GM13976 (cell line): Measurements from ENCODE around the gene TPBGL.

Experiments
- DNase-seq: peaks from one replicate; pipeline ENCODE4 v3.0.0; 2012; ENCODE audit warnings: low spot score
- CTCF ChIP-seq: IDR thresholded peaks from 2 replicates; pipeline ENCODE4 v1.5.1; 2012; ENCODE audit warnings: borderline replicate concordance, mild to moderate bottlenecking; ENCODE audit not compliant: insufficient read depth; ENCODE audit errors: extremely low read depth, missing control alignments, control extremely low read depth
- in situ Hi-C: fragments of 300-500 bp; cut with MboI; formaldehyde crosslinking; loops from one replicate; pipeline ENCODE4 v1.12.0; 2022; ENCODE audit warnings: low sequenced_read_pairs, mixed read lengths, inconsistent platforms; ENCODE audit not compliant: unreplicated experiment

The TPBGL gene

GRCh38 chr11:75248924-75249256, 8.3 kb downstream of the TPBGL start:
- no peak for DNase-seq
- in situ Hi-C loops, result loop anchor here (10.0 kb wide), 1 partner anchor 224 kb away; no protein-coding TSS in a partner anchor
- TF ChIP-seq CTCF, result no peak

GRCh38 chr11:75249704-75250103, 9.1 kb downstream of the TPBGL start:
- in situ Hi-C loops, result loop anchor here (10.0 kb wide), 1 partner anchor 225 kb away; no protein-coding TSS in a partner anchor
- DNase-seq, result no peak
- TF ChIP-seq CTCF, result no peak

- in situ Hi-C loops, result no loop called here
- TF ChIP-seq CTCF, result no peak
- no peak for DNase-seq
These were observed 13.8 kb downstream of the TPBGL start for GRCh38 chr11:75254326-75254725.

- TF ChIP-seq CTCF, result no peak
- DNase-seq, result no peak
- in situ Hi-C loops, result no loop called here
These were observed 20.0 kb downstream of the TPBGL start for GRCh38 chr11:75260396-75261170.

- TF ChIP-seq CTCF, result no peak
- in situ Hi-C loops, result no loop called here
- no peak for DNase-seq
These were observed 21.4 kb downstream of the TPBGL start for GRCh38 chr11:75261902-75262361.

GRCh38 chr11:75262436-75262835, 21.9 kb downstream of the TPBGL start:
- no peak for TF ChIP-seq CTCF
- in situ Hi-C loops, result no loop called here
- no peak for DNase-seq
